Sigmoid colon (tissue), 4 donors: ENCODE data around the gene FCHO2.

Source experiments
- CTCF ChIP-seq, 4 experiments: fragments of 450-650 bp in 3 of 4; fragments of 200-600 bp in 1 of 4; IDR thresholded peaks; one replicate each; pipeline ENCODE4 v1.5.1; 2016 to 2019; ENCODE audit warnings: antibody characterized with exemption in 4 of 4, mild to moderate bottlenecking in 3 of 4, moderate library complexity in 2 of 4
- EP300 ChIP-seq, 4 donors: sonication (generic); formaldehyde crosslinking; IDR thresholded peaks; one replicate each; pipeline ENCODE4 v1.6.1; 2017; ENCODE audit warnings: antibody characterized with exemption in 4 of 4
- POLR2A ChIP-seq, 2 donors: fragments of 450-650 bp; IDR thresholded peaks; one replicate each; pipeline ENCODE4 v1.6.1; 2016; ENCODE audit warnings: antibody characterized with exemption in 2 of 2, mild to moderate bottlenecking in 2 of 2, moderate library complexity in 2 of 2
- POLR2AphosphoS5 ChIP-seq, 4 donors: sonication (generic); formaldehyde crosslinking; IDR thresholded peaks; one replicate each; pipeline ENCODE4 v1.6.1; 2017; ENCODE audit warnings: antibody characterized with exemption in 4 of 4

- no peak for TF ChIP-seq CTCF (IDR thresholded peaks at IDR 0.05)
- no peak for TF ChIP-seq POLR2A (IDR thresholded peaks at IDR 0.05)
- TF ChIP-seq EP300 (IDR thresholded peaks at IDR 0.05): no peak
- TF ChIP-seq POLR2AphosphoS5 (IDR thresholded peaks at IDR 0.05): peak in 1 of 4 donors; percentile 18
Measured at GRCh38 chr5:73120222-73121118, 164.6 kb downstream of the FCHO2 start, which contains the start of gene TMEM171.
